H1 (cell line): ENCODE data around the gene ARRB1. TPM values are rescaled to one million over a fixed set of nuclear protein-coding genes. Genes with fewer than 3 reads are reported as not detected.

ENCODE experiments used
- CTCF ChIA-PET: fragments of 300-600 bp; sonication (Branson Sonifier 250); formaldehyde crosslinking; loops from one replicate; lab custom pipeline; 2021; ENCODE audit not compliant: partially characterized antibody; lab: Charles Lee
- POLR2A ChIA-PET: fragments of 300-600 bp; sonication (Branson Sonifier 250); formaldehyde crosslinking; loops from one replicate; lab custom pipeline; 2021; ENCODE audit warnings: inconsistent platforms; ENCODE audit not compliant: partially characterized antibody; lab: Charles Lee
- DNase-seq, 2 experiments: peaks; one replicate each; pipeline versions ENCODE4 v3.0.0 to v3.0.0-alpha.2; 2010 to 2022; ENCODE audit warnings: low spot score in 2 of 2, low read depth in 1 of 2, mixed read lengths in 1 of 2
- FAIRE-seq: peaks from 2 replicates; lab custom pipeline; 2011; peaks lifted over from hg19 to GRCh38; lab: Jason Lieb, UNC
- H2AFZ ChIP-seq: 2 replicates; pipeline ENCODE4 v1.8.1; 2012; ENCODE audit warnings: low read length, inconsistent platforms
- H2AK5ac ChIP-seq: 2 replicates; pipeline ENCODE4 v1.6.1; 2013; ENCODE audit warnings: low read depth, low read length
- H2BK120ac ChIP-seq: replicated peaks from 2 replicates; pipeline ENCODE3; 2013; ENCODE audit warnings: low read depth, low read length, inconsistent platforms
- H2BK12ac ChIP-seq: 2 replicates; pipeline ENCODE4 v1.6.1; 2013; ENCODE audit warnings: low read depth, low read length
- H2BK15ac ChIP-seq: 2 replicates; pipeline ENCODE4 v1.6.1; 2013; ENCODE audit warnings: low read length
- H2BK20ac ChIP-seq: 2 replicates; pipeline ENCODE4 v1.6.1; 2013; ENCODE audit warnings: low read length
- H2BK5ac ChIP-seq: 2 replicates; pipeline ENCODE4 v1.6.1; 2013; ENCODE audit warnings: low read depth, low read length
- H3K14ac ChIP-seq: 2 replicates; pipeline ENCODE4 v1.6.1; 2013; ENCODE audit warnings: inconsistent platforms; ENCODE audit not compliant: insufficient read length
- H3K18ac ChIP-seq: 2 replicates; pipeline ENCODE4 v1.6.1; 2013; ENCODE audit warnings: low read length; ENCODE audit errors: extremely low read depth
- H3K23ac ChIP-seq: 2 replicates; pipeline ENCODE4 v1.6.1; 2013; ENCODE audit warnings: inconsistent platforms; ENCODE audit not compliant: insufficient read length
- H3K23me2 ChIP-seq: 2 replicates; pipeline ENCODE4 v1.6.1; 2013; ENCODE audit warnings: low read depth, low read length
- H3K27ac ChIP-seq: 2 replicates; pipeline ENCODE4 v1.6.1; 2011; ENCODE audit warnings: low read depth, low read length, inconsistent platforms
- H3K27me3 ChIP-seq, 4 experiments: replicated peaks in 1 of 4; 1 replicate in 1 of 4; 2 replicates in 3 of 4; pipeline versions ENCODE4 v1.6.1 to v1.8.1; 2011 to 2013; ENCODE audit warnings: low read length in 3 of 4, mild to moderate bottlenecking in 3 of 4, inconsistent platforms in 2 of 4, mixed read lengths in 2 of 4, moderate library complexity in 1 of 4; ENCODE audit not compliant: control insufficient read depth in 3 of 4, insufficient read depth in 3 of 4; ENCODE audit errors: extremely low read depth in 1 of 4
- H3K36me3 ChIP-seq, 4 experiments: 2 replicates each; pipeline versions ENCODE4 v1.6.1 to v1.8.1; 2011 to 2013; ENCODE audit warnings: mild to moderate bottlenecking in 4 of 4, low read length in 3 of 4, moderate library complexity in 2 of 4, control low read depth in 1 of 4, inconsistent platforms in 1 of 4; ENCODE audit not compliant: insufficient read depth in 4 of 4, control insufficient read depth in 2 of 4
- H3K4ac ChIP-seq: replicated peaks from 2 replicates; pipeline ENCODE3; 2013; ENCODE audit warnings: low read length, low read depth, mixed read lengths, inconsistent platforms; ENCODE audit not compliant: insufficient read length
- H3K4me1 ChIP-seq, 4 experiments: replicated peaks in 1 of 4; 1 replicate in 1 of 4; 2 replicates in 3 of 4; pipeline versions ENCODE4 v1.6.1 to v1.8.1; 2011 to 2013; ENCODE audit warnings: low read length in 3 of 4, inconsistent platforms in 2 of 4, mixed read lengths in 1 of 4; ENCODE audit not compliant: insufficient read depth in 4 of 4, control insufficient read depth in 3 of 4
- H3K4me2 ChIP-seq, 2 experiments: 2 replicates each; pipeline versions ENCODE4 v1.6.1 to v1.8.1; 2011 to 2013; ENCODE audit warnings: low read depth in 2 of 2, low read length in 2 of 2, control low read depth in 1 of 2, inconsistent platforms in 1 of 2, mild to moderate bottlenecking in 1 of 2; ENCODE audit not compliant: insufficient read depth in 1 of 2
- H3K4me3 ChIP-seq, 4 experiments: fragments of 200-600, 300-600 bp in 1 of 4; sonication (generic), shearing (Covaris generic), sonication (Bioruptor Twin) in 1 of 4; 2 replicates each; pipeline versions ENCODE4 v1.5.1 to v1.8.1; 2011 to 2016; ENCODE audit warnings: low read length in 4 of 4, low read depth in 3 of 4, control low read depth in 2 of 4, inconsistent platforms in 2 of 4, mild to moderate bottlenecking in 2 of 4, mixed read lengths in 1 of 4, moderate library complexity in 1 of 4; ENCODE audit not compliant: insufficient read depth in 2 of 4; ENCODE audit errors: extremely low read depth in 1 of 4
- H3K56ac ChIP-seq: replicated peaks from 2 replicates; pipeline ENCODE3; 2013; ENCODE audit warnings: low read depth, mild to moderate bottlenecking, mixed read lengths, low read length, inconsistent platforms; ENCODE audit not compliant: insufficient read length
- H3K79me1 ChIP-seq: 2 replicates; pipeline ENCODE4 v1.6.1; 2013; ENCODE audit warnings: low read depth, low read length, control low read depth
- H3K79me2 ChIP-seq, 2 experiments: 2 replicates each; pipeline versions ENCODE4 v1.6.1 to v1.8.1; 2012 to 2013; ENCODE audit warnings: low read length in 2 of 2, mild to moderate bottlenecking in 2 of 2, inconsistent platforms in 1 of 2; ENCODE audit not compliant: insufficient read depth in 2 of 2, control insufficient read depth in 1 of 2
- H3K9ac ChIP-seq, 4 experiments: replicated peaks in 1 of 4; 1 replicate in 1 of 4; 2 replicates in 3 of 4; pipeline versions ENCODE4 v1.6.1 to v1.8.1; 2011 to 2013; ENCODE audit warnings: low read depth in 3 of 4, low read length in 3 of 4, control low read depth in 2 of 4, mild to moderate bottlenecking in 2 of 4, moderate library complexity in 2 of 4, inconsistent platforms in 1 of 4; ENCODE audit errors: extremely low read depth in 1 of 4
- H3K9me3 ChIP-seq, 2 experiments: 2 replicates each; pipeline versions ENCODE4 v1.6.1 to v1.8.1; 2012 to 2013; ENCODE audit warnings: mild to moderate bottlenecking in 2 of 2, moderate library complexity in 2 of 2, control low read depth in 1 of 2, inconsistent platforms in 1 of 2, low read depth in 1 of 2, low read length in 1 of 2, mixed read lengths in 1 of 2; ENCODE audit not compliant: insufficient read depth in 2 of 2
- H4K20me1 ChIP-seq, 2 experiments: replicated peaks in 1 of 2; 2 replicates each; pipeline versions ENCODE3 to v1.8.1; 2011 to 2013; ENCODE audit warnings: inconsistent platforms in 2 of 2, low read length in 2 of 2, mild to moderate bottlenecking in 1 of 2; ENCODE audit not compliant: insufficient read depth in 2 of 2, control insufficient read depth in 1 of 2
- H4K5ac ChIP-seq: 2 replicates; pipeline ENCODE4 v1.6.1; 2013; ENCODE audit warnings: low read length, low read depth, mixed read lengths, inconsistent platforms; ENCODE audit not compliant: insufficient read length
- H4K8ac ChIP-seq: 2 replicates; pipeline ENCODE4 v1.8.0; 2013; ENCODE audit warnings: mild to moderate bottlenecking, moderate library complexity, low read length, inconsistent platforms; ENCODE audit not compliant: insufficient read depth; ENCODE audit errors: extremely low read depth
- H4K91ac ChIP-seq: replicated peaks from 2 replicates; pipeline ENCODE3; 2013; ENCODE audit warnings: low read length, mixed read lengths, inconsistent platforms; ENCODE audit not compliant: insufficient read length
- BRCA1 ChIP-seq: IDR thresholded peaks from 2 replicates; pipeline ENCODE4 v1.6.1; 2012; ENCODE audit warnings: low read depth, low read length, improper control_type of control experiment
- CEBPB ChIP-seq: IDR thresholded peaks from 2 replicates; pipeline ENCODE4 v1.6.1; 2012; ENCODE audit warnings: low read depth, low read length
- EGR1 ChIP-seq: IDR thresholded peaks from 2 replicates; pipeline ENCODE4 v1.6.1; 2011; ENCODE audit warnings: low read depth, low read length, borderline replicate concordance
- GTF2F1 ChIP-seq: IDR thresholded peaks from 2 replicates; pipeline ENCODE4 v1.6.1; 2012; ENCODE audit warnings: low read depth, low read length, improper control_type of control experiment, borderline replicate concordance
- JUND ChIP-seq: IDR thresholded peaks from 2 replicates; pipeline ENCODE4 v1.6.1; 2011; ENCODE audit warnings: mild to moderate bottlenecking, improper control_type of control experiment, low read length
- KDM5A ChIP-seq: fragments of 200-600 bp; IDR thresholded peaks from 2 replicates; pipeline ENCODE4 v1.7.1; 2012; ENCODE audit warnings: mild to moderate bottlenecking, low read length, inconsistent platforms, mixed read lengths
- POLR2A ChIP-seq, 2 experiments: IDR thresholded peaks; 1 replicate in 1 of 2; 2 replicates in 1 of 2; pipeline ENCODE4 v1.6.1; 2011; ENCODE audit warnings: low read depth in 2 of 2, low read length in 2 of 2, mild to moderate bottlenecking in 2 of 2; ENCODE audit errors: control extremely low read depth in 1 of 2
- POU5F1 ChIP-seq: IDR thresholded peaks from 2 replicates; pipeline ENCODE4 v1.6.1; 2011; ENCODE audit warnings: low read depth, mild to moderate bottlenecking, low read length, moderate library complexity
- RNF2 ChIP-seq: fragments of 200-900, 300-1000 bp; sonication (generic); IDR thresholded peaks from 2 replicates; pipeline ENCODE4 v1.7.1; 2016; ENCODE audit warnings: borderline replicate concordance, low read depth, mild to moderate bottlenecking, antibody characterized with exemption, low read length; ENCODE audit not compliant: poor library complexity, severe bottlenecking; ENCODE audit errors: missing control alignments
- RXRA ChIP-seq: IDR thresholded peaks from 2 replicates; pipeline ENCODE4 v1.6.1; 2011; ENCODE audit warnings: low read depth, mild to moderate bottlenecking, low read length, moderate library complexity; ENCODE audit not compliant: insufficient read depth
- SP1 ChIP-seq: IDR thresholded peaks from 2 replicates; pipeline ENCODE4 v1.6.1; 2011; ENCODE audit warnings: low read depth, low read length
- SP4 ChIP-seq: IDR thresholded peaks from 2 replicates; pipeline ENCODE4 v1.6.1; 2012; ENCODE audit warnings: low read length, inconsistent platforms
- TAF1 ChIP-seq: IDR thresholded peaks from 2 replicates; pipeline ENCODE4 v1.6.1; 2011; ENCODE audit warnings: mild to moderate bottlenecking, low read depth, low read length
- WGBS, 2 experiments: shearing (Covaris generic) in 1 of 2; methylation state at CpG; one replicate each; pipeline versions ENCODE4 v1.1.6 to v1.1.7; 2013 to 2015; ENCODE audit warnings: low lambda C conversion rate in 2 of 2, mixed read lengths in 2 of 2, inconsistent platforms in 1 of 2, low coverage in 1 of 2, missing lambda C conversion rate in 1 of 2; ENCODE audit not compliant: insufficient replicate concordance in 2 of 2, insufficient coverage in 1 of 2, insufficient read length in 1 of 2; ENCODE audit errors: extremely low coverage in 1 of 2, missing lambda C conversion rate in 1 of 2; 5-methylcytosine and 5-hydroxymethylcytosine counted together
- polyA plus RNA-seq, 7 experiments: library from polyadenylated mRNA; depleted of rRNA in 3 of 7; stranded (reverse) in 5 of 7; unstranded in 2 of 7; fragments of >200 nt in 5 of 7; fragments of 200-250 nt in 2 of 7; gene quantifications; 1 replicate in 5 of 7; 2 replicates in 1 of 7; 4 replicates in 1 of 7; pipeline versions ENCODE4 v1.2.1 to v1.2.3, GENCODE V29; 2011 to 2013; ENCODE audit warnings: missing spikeins in 2 of 7, mixed read lengths in 2 of 7
- total RNA-seq: library from RNA; stranded (reverse); fragmentation: NEBNext Ultra II Directional; extraction: Animal tissue kit (Norgen Biotek cat#: 25700); gene quantifications from 2 replicates; pipeline ENCODE4 v1.2.1, GENCODE V29; 2021
- TF ChIP-seq, protein P1 (sequence below): IDR thresholded peaks from 2 replicates; pipeline ENCODE4 v1.6.1; 2011; ENCODE audit warnings: low read depth, mild to moderate bottlenecking, low read length; ENCODE audit not compliant: insufficient read depth

ARRB1 gene
- total and polyA plus RNA-seq, 2 of the 8 experiments (the other 6 are each of a cell fraction or from before 2014, with no cell fraction given), result 9.4 to 31.8 TPM

DNA sequence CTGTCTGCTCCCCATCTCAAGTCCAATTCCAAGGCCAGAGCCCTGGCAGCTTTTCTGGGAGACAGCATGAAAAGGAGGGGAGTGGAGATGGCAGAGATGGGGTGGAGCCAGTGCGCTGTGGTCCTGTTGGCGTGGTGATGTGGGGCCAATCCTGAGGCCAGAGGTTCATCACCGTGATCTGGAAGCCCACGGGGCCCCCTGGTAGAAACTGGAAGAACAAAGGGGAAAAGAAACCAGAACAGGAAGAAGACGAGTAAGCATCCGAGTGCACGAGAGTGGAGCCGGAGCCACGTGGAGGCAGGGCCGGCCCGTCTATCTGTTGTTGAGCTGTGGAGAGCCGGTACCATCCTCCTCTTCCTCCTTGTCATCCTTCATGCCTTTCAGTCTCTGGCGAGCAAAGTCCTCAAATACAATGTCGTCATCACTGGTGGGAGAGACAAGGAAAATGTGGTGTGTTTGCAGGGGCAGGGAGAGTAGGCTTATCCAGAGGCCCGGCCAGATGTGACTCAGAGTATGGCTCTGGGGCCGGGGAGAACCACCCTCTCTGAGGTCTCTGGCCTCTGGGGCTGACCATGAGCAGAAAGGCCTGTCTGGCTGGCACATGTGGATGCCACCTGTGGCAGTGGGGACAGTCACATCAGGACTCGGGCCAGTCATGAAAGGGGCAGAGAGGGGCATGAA, 85.5 kb downstream of the ARRB1 start:
- Histone ChIP-seq H4K91ac (no peak overlapping the region), H2AFZ (no peak overlapping the region), H3K18ac (no peak overlapping the region), H3K79me2 (no peaks in the 10 kb centered on the region), H3K79me1 (no peaks in the 10 kb centered on the region), H2BK12ac (no peak overlapping the region), H4K20me1 (no peaks in the 10 kb centered on the region), H3K9me3 (no peaks in the 10 kb centered on the region), H4K5ac (no peak overlapping the region), H4K8ac (peak overlapping the region; percentile 66), H3K36me3 (no peaks in the 10 kb centered on the region), H3K4me3 (no peak overlapping the region), H3K14ac (no peak overlapping the region), H3K9ac (no peak overlapping the region), H2BK5ac (no peak overlapping the region), H3K27me3 (no peaks in the 10 kb centered on the region), H3K56ac (no peak overlapping the region), H3K4me1 (peaks cover 0 to 4% (median under 1%) of the 10 kb centered on the region in 4 experiments; a peak in 1 of 7 replicates), H2BK20ac (no peak overlapping the region), H3K27ac (no peak overlapping the region), H3K4me2 (no peak overlapping the region), H3K23ac (no peak overlapping the region), H3K23me2 (no peaks in the 10 kb centered on the region), H2BK120ac (no peak overlapping the region), H2AK5ac (no peak overlapping the region), H3K4ac (no peak overlapping the region), H2BK15ac (no peak overlapping the region)
- POLR2A ChIA-PET, result no interaction called here
- CTCF ChIA-PET, result interaction anchor here (0.7 to 7.4 kb wide), 5 partner anchors 11 to 185 kb away, joined by 3 to 45 read pairs (median 3); no protein-coding TSS in a partner anchor
- 86% methylated on average over 13 of the region's 17 CpGs; no CpG with 5 or more reads in 1 of the 2 experiments for WGBS, 2 experiments
- FAIRE-seq, result no peak
- no peak for DNase-seq
- TF ChIP-seq JUND (no peak), SP1 (no peak), CEBPB (no peak), TAF1 (no peak), POLR2A (IDR thresholded peaks at IDR 0.05; ENCODE audit: control extremely low read depth in 1 of 2, low read depth in 2 of 2, low read length in 2 of 2) (no peak), BRCA1 (no peak), RNF2 (no peak), POU5F1 (no peak), SP4 (no peak), GTF2F1 (no peak), RXRA (no peak), EGR1 (no peak), KDM5A (no peak)
- TF ChIP-seq, protein P1, sequence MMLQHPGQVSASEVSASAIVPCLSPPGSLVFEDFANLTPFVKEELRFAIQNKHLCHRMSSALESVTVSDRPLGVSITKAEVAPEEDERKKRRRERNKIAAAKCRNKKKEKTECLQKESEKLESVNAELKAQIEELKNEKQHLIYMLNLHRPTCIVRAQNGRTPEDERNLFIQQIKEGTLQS, result no peak
